Naive thymus-derived CD4-positive, alpha-beta T cell (primary cell): Measurements from ENCODE around the gene IL6ST. TPM values are rescaled to one million over a fixed set of nuclear protein-coding genes. Genes with fewer than 3 reads are reported as not detected.
A peak's percentile ranks its signal among the peaks of the same experiment; 100 is the strongest.

Experiments used
- ATAC-seq: fragments of 150-1000 bp; cut with Tn5 transposase; 2 replicates; pipeline ENCODE4 v1.10.0; 2021; ENCODE audit warnings: mild to moderate bottlenecking, moderate library complexity
- CTCF ChIA-PET: fragments of 350-600 bp; sonication (Branson Sonifier 250); formaldehyde crosslinking; loops from one replicate; lab custom pipeline; 2021; ENCODE audit warnings: antibody characterized with exemption; lab: Charles Lee
- POLR2A ChIA-PET: fragments of 350-600 bp; sonication (Branson Sonifier 250); formaldehyde crosslinking; loops from one replicate; lab custom pipeline; 2021; ENCODE audit warnings: antibody characterized with exemption, inconsistent platforms; lab: Charles Lee
- DNase-seq, 9 donors: peaks; one replicate each; pipeline versions ENCODE4 v3.0.0 to v3.0.0-alpha.2; 2020 to 2022; ENCODE audit warnings: mixed read lengths in 1 of 9
- H3K27ac ChIP-seq: one replicate; pipeline ENCODE4 v1.7.0; 2013; ENCODE audit warnings: mild to moderate bottlenecking, low read depth, low read length, moderate library complexity
- H3K27me3 ChIP-seq, 2 donors: one replicate each; pipeline ENCODE4 v1.7.0; 2013; ENCODE audit warnings: low read length in 2 of 2, mild to moderate bottlenecking in 2 of 2, moderate library complexity in 2 of 2; ENCODE audit not compliant: control insufficient read depth in 2 of 2, insufficient read depth in 2 of 2
- H3K36me3 ChIP-seq, 3 experiments: 1 replicate in 2 of 3; 2 replicates in 1 of 3; pipeline ENCODE4 v1.7.0; 2013; ENCODE audit warnings: low read length in 3 of 3, mild to moderate bottlenecking in 3 of 3, moderate library complexity in 1 of 3; ENCODE audit not compliant: insufficient read depth in 3 of 3, control insufficient read depth in 2 of 3
- H3K4me1 ChIP-seq, 2 donors: one replicate each; pipeline ENCODE4 v1.7.0; 2013; ENCODE audit warnings: low read length in 2 of 2, mild to moderate bottlenecking in 2 of 2, moderate library complexity in 1 of 2; ENCODE audit not compliant: control insufficient read depth in 2 of 2, insufficient read depth in 2 of 2
- H3K4me3 ChIP-seq: 2 replicates; pipeline ENCODE4 v1.7.0; 2013; ENCODE audit warnings: mild to moderate bottlenecking, low read length
- H3K9me3 ChIP-seq, 3 experiments: 1 replicate in 2 of 3; 2 replicates in 1 of 3; pipeline ENCODE4 v1.7.0; 2013; ENCODE audit warnings: low read length in 3 of 3; ENCODE audit not compliant: control insufficient read depth in 2 of 3
- H3K27ac Mint-ChIP-seq, 9 donors: one replicate each; pipeline ENCODE4 v1.8.0; 2020 to 2022; ENCODE audit warnings: mixed read lengths in 9 of 9, mild to moderate bottlenecking in 8 of 9, moderate library complexity in 5 of 9, inconsistent platforms in 2 of 9
- H3K27me3 Mint-ChIP-seq, 5 donors: one replicate each; pipeline ENCODE4 v1.8.0; 2021 to 2022; ENCODE audit warnings: mixed read lengths in 5 of 5, mild to moderate bottlenecking in 1 of 5
- H3K36me3 Mint-ChIP-seq, 5 donors: one replicate each; pipeline ENCODE4 v1.8.0; 2020 to 2022; ENCODE audit warnings: mixed read lengths in 5 of 5, mild to moderate bottlenecking in 3 of 5, inconsistent platforms in 1 of 5
- H3K4me1 Mint-ChIP-seq, 7 donors: one replicate each; pipeline ENCODE4 v1.8.0; 2020 to 2022; ENCODE audit warnings: mixed read lengths in 7 of 7, mild to moderate bottlenecking in 3 of 7, inconsistent platforms in 1 of 7
- H3K4me3 Mint-ChIP-seq, 10 donors: one replicate each; pipeline ENCODE4 v1.8.0; 2020 to 2022; ENCODE audit warnings: mild to moderate bottlenecking in 10 of 10, mixed read lengths in 10 of 10, moderate library complexity in 6 of 10, inconsistent platforms in 2 of 10
- H3K9me3 Mint-ChIP-seq, 11 donors: one replicate each; pipeline ENCODE4 v1.8.0; 2020 to 2022; ENCODE audit warnings: mixed read lengths in 11 of 11, mild to moderate bottlenecking in 4 of 11, inconsistent platforms in 1 of 11, moderate library complexity in 1 of 11
- intact Hi-C, 2 donors: fragments of 100-400 bp; cut with micrococcal nuclease; formaldehyde crosslinking; loops; one replicate each; pipeline ENCODE4 v1.15.1; 2023
- polyA plus RNA-seq, 2 donors: library from polyadenylated mRNA; unstranded; fragments of 300-500 nt; fragmentation: Illumina TruSeq; gene quantifications; one replicate each; pipeline ENCODE4 v1.2.3, GENCODE V29; 2021
- total RNA-seq, 6 experiments: library from RNA in 5 of 6; stranded (reverse) in 5 of 6; gene quantifications; 1 replicate in 5 of 6; 2 replicates in 1 of 6; pipeline ENCODE4 v1.2.3 and lab custom pipeline; 2021 to 2026

Gene IL6ST
- total and polyA plus RNA-seq, 7 experiments from 2014 or later = 101 to 372 (median 225) TPM

- H3K27ac Mint-ChIP-seq = peak overlapping the region in 1 of 9 donors; percentile 3
- no peak overlapping the region for H3K27ac ChIP-seq
- no peak overlapping the region for H3K4me3 ChIP-seq
- peaks cover 0 to 4% (median 0%) of the 10 kb centered on the region in 5 donors for H3K36me3 Mint-ChIP-seq
- POLR2A ChIA-PET = interaction anchor here (0.6 to 1.4 kb wide), 2 partner anchors 8 to 222 kb away, joined by 3 to 6 read pairs; no protein-coding TSS in a partner anchor
- intact Hi-C loops = no loop called here
- no peaks in the 10 kb centered on the region for H3K27me3 ChIP-seq
- H3K4me1 Mint-ChIP-seq = peaks cover 0 to 24% (median 18%) of the 10 kb centered on the region in 7 donors
- H3K9me3 Mint-ChIP-seq = no peaks in the 10 kb centered on the region
- DNase-seq = no peak
- no peaks in the 10 kb centered on the region for H3K36me3 ChIP-seq
- H3K9me3 ChIP-seq = no peaks in the 10 kb centered on the region
- CTCF ChIA-PET = interaction anchor here (0.5 to 0.8 kb wide), 2 partner anchors 30 to 47 kb away, joined by 3 to 5 read pairs; no protein-coding TSS in a partner anchor
- no peak overlapping the region for H3K4me3 Mint-ChIP-seq
- peaks cover 0 to 5% of the 10 kb centered on the region in 2 donors for H3K4me1 ChIP-seq
- ATAC-seq = no peak
- peaks cover 0 to 17% (median 0%) of the 10 kb centered on the region in 5 donors for H3K27me3 Mint-ChIP-seq
Measured at GRCh38 chr5:56029457-56029856, 34.7 kb upstream of the IL6ST start.

- Mint-ChIP-seq H3K27me3 (peaks cover 0 to 17% (median 0%) of the 10 kb centered on the region in 5 donors), H3K36me3 (peaks cover 0 to 4% (median 0%) of the 10 kb centered on the region in 5 donors), H3K4me1 (peaks cover 0 to 28% (median 18%) of the 10 kb centered on the region in 7 donors), H3K9me3 (no peaks in the 10 kb centered on the region), H3K4me3 (no peak overlapping the region), H3K27ac (peak overlapping the region in 1 of 9 donors; percentile 59)
- POLR2A ChIA-PET = interaction anchor here (1.1 to 3.4 kb wide), 3 partner anchors 16 to 33 kb away, joined by 3 to 18 read pairs (median 5); partner anchors contain the start of gene IL6ST
- CTCF ChIA-PET = no interaction called here
- Histone ChIP-seq H3K9me3 (no peaks in the 10 kb centered on the region), H3K4me1 (peaks cover 0 to 5% of the 10 kb centered on the region in 2 donors), H3K27me3 (no peaks in the 10 kb centered on the region), H3K27ac (no peak overlapping the region), H3K36me3 (no peaks in the 10 kb centered on the region), H3K4me3 (no peak overlapping the region)
- no peak for DNase-seq
- ATAC-seq = no peak
- intact Hi-C loops = no loop called here
Measured at GRCh38 chr5:56028708-56029107, 33.9 kb upstream of the IL6ST start.

- Histone ChIP-seq H3K36me3 (no peaks in the 10 kb centered on the region), H3K27me3 (no peaks in the 10 kb centered on the region), H3K9me3 (no peaks in the 10 kb centered on the region), H3K4me1 (peaks cover 0 to 5% of the 10 kb centered on the region in 2 donors), H3K4me3 (no peak overlapping the region), H3K27ac (no peak overlapping the region)
- CTCF ChIA-PET = no interaction called here
- intact Hi-C loops = no loop called here
- peak; percentile 78 for ATAC-seq
- H3K27me3 Mint-ChIP-seq = peaks cover 0 to 29% (median 0%) of the 10 kb centered on the region in 5 donors
- DNase-seq = no peak
- H3K4me3 Mint-ChIP-seq = no peak overlapping the region
- POLR2A ChIA-PET = interaction anchor here (1.0 to 3.4 kb wide), 4 partner anchors 22 to 35 kb away, joined by 3 to 18 read pairs (median 5); partner anchors contain the start of gene IL6ST
- peaks cover 3 to 42% (median 23%) of the 10 kb centered on the region in 7 donors for H3K4me1 Mint-ChIP-seq
- H3K36me3 Mint-ChIP-seq = peaks cover 0 to 5% (median 0%) of the 10 kb centered on the region in 5 donors
- peak overlapping the region in 1 of 9 donors; percentile 65 for H3K27ac Mint-ChIP-seq
- no peaks in the 10 kb centered on the region for H3K9me3 Mint-ChIP-seq
Measured at GRCh38 chr5:56026863-56027300, 32.1 kb upstream of the IL6ST start.

- H3K27ac Mint-ChIP-seq = peak overlapping the region in 1 of 9 donors; percentile 33
- intact Hi-C loops = no loop called here
- no peaks in the 10 kb centered on the region for H3K9me3 Mint-ChIP-seq
- ATAC-seq (no peak), DNase-seq (no peak)
- H3K4me1 Mint-ChIP-seq = peaks cover 1 to 44% (median 27%) of the 10 kb centered on the region in 7 donors
- CTCF ChIA-PET = interaction anchor here (0.5 to 0.6 kb wide), 2 partner anchors 8 to 48 kb away, joined by 3 read pairs; no protein-coding TSS in a partner anchor
- Histone ChIP-seq H3K36me3 (no peaks in the 10 kb centered on the region), H3K9me3 (no peaks in the 10 kb centered on the region), H3K27ac (no peak overlapping the region), H3K27me3 (no peaks in the 10 kb centered on the region), H3K4me3 (no peak overlapping the region), H3K4me1 (peaks cover 0 to 7% of the 10 kb centered on the region in 2 donors)
- POLR2A ChIA-PET = interaction anchor here (0.6 to 3.4 kb wide), 5 partner anchors 13 to 30 kb away, joined by 3 to 18 read pairs (median 3); partner anchors contain the start of gene IL6ST
- H3K4me3 Mint-ChIP-seq = no peak overlapping the region
- peaks cover 0 to 30% (median 0%) of the 10 kb centered on the region in 5 donors for H3K27me3 Mint-ChIP-seq
- peaks cover 0 to 7% (median 0%) of the 10 kb centered on the region in 5 donors for H3K36me3 Mint-ChIP-seq
Measured at GRCh38 chr5:56025151-56025885, 30.6 kb upstream of the IL6ST start.

GRCh38 chr5:56024810-56025150, 30.0 kb upstream of the IL6ST start:
- ATAC-seq (no peak), DNase-seq (no peak)
- H3K9me3 ChIP-seq = no peaks in the 10 kb centered on the region
- no peak overlapping the region for H3K27ac ChIP-seq
- Mint-ChIP-seq H3K27me3 (peaks cover 0 to 30% (median 0%) of the 10 kb centered on the region in 5 donors), H3K9me3 (no peaks in the 10 kb centered on the region), H3K4me1 (peaks cover 1 to 43% (median 25%) of the 10 kb centered on the region in 7 donors), H3K4me3 (no peak overlapping the region), H3K27ac (peak overlapping the region in 1 of 9 donors; percentile 38), H3K36me3 (peaks cover 0 to 7% (median 0%) of the 10 kb centered on the region in 5 donors)
- no peaks in the 10 kb centered on the region for H3K36me3 ChIP-seq
- H3K4me1 ChIP-seq = peaks cover under 1 to 11% of the 10 kb centered on the region in 2 donors
- ChIA-PET POLR2A (interaction anchor here (0.6 to 1.3 kb wide), 3 partner anchors 13 to 82 kb away, joined by 3 to 5 read pairs (median 5); no protein-coding TSS in a partner anchor), CTCF (interaction anchor here (0.5 to 0.6 kb wide), 2 partner anchors 9 to 49 kb away, joined by 3 read pairs; no protein-coding TSS in a partner anchor)
- intact Hi-C loops = no loop called here
- no peaks in the 10 kb centered on the region for H3K27me3 ChIP-seq
- H3K4me3 ChIP-seq = no peak overlapping the region

- ATAC-seq (no peak), DNase-seq (no peak)
- no peaks in the 10 kb centered on the region for H3K9me3 ChIP-seq
- Mint-ChIP-seq H3K9me3 (no peaks in the 10 kb centered on the region), H3K27me3 (peaks cover 0 to 30% (median 0%) of the 10 kb centered on the region in 5 donors), H3K36me3 (peaks cover 0 to 9% (median 0%) of the 10 kb centered on the region in 5 donors), H3K4me3 (no peak overlapping the region), H3K27ac (no peak overlapping the region), H3K4me1 (peaks cover 6 to 47% (median 26%) of the 10 kb centered on the region in 7 donors)
- intact Hi-C loops = no loop called here
- H3K4me3 ChIP-seq = no peak overlapping the region
- no peaks in the 10 kb centered on the region for H3K36me3 ChIP-seq
- CTCF ChIA-PET = interaction anchor here (0.6 kb wide), 1 partner anchor 178 kb away, joined by 3 read pairs; no protein-coding TSS in a partner anchor
- POLR2A ChIA-PET = interaction anchor here (0.8 to 1.8 kb wide), 6 partner anchors 10 to 129 kb away, joined by 3 to 7 read pairs (median 4); partner anchors contain the start of gene IL6ST
- peaks cover 3 to 21% of the 10 kb centered on the region in 2 donors for H3K4me1 ChIP-seq
- H3K27ac ChIP-seq = no peak overlapping the region
- no peaks in the 10 kb centered on the region for H3K27me3 ChIP-seq
Measured at GRCh38 chr5:56023296-56023695, 28.5 kb upstream of the IL6ST start.
